ENCODE results near the gene C2orf92. TPM values are rescaled to one million over a fixed set of nuclear protein-coding genes. Genes with fewer than 3 reads are reported as not detected.

Gene C2orf92
- total RNA-seq, 1 experiment from 2014 or later: 6.0 TPM

GRCh38 chr2:97730245-97730644 is 60.7 kb downstream of the C2orf92 start:
- DNase-seq (ENCODE audit: low read depth, low spot score) (no peak), ATAC-seq (no peak)
- ChIA-PET CTCF (interaction anchor here (0.6 kb wide), 1 partner anchor 438 kb away, joined by 3 read pairs; no protein-coding TSS in a partner anchor), POLR2A (no interaction called here)
- H3K36me3 ChIP-seq (ENCODE audit: control insufficient read depth, insufficient read depth, low read length): no peaks in the 10 kb centered on the region
- TF ChIP-seq POLR2AphosphoS5 (IDR thresholded peaks at IDR 0.05; ENCODE audit: low read depth, low read length) (no peak), TCF7L2 (IDR thresholded peaks at IDR 0.05; ENCODE audit: low read depth, low read length) (no peak), CTCF (IDR thresholded peaks at IDR 0.05) (no peak), SIN3A (IDR thresholded peaks at IDR 0.05; ENCODE audit: borderline replicate concordance, insufficient read depth, low read depth, low read length) (no peak), REST (IDR thresholded peaks at IDR 0.05; ENCODE audit: insufficient read depth in 1 of 2, low read depth in 2 of 2, low read length in 1 of 2) (no peak)
- BruUV-seq (replicated peaks): no TSS peak
- H3K4me1 ChIP-seq (ENCODE audit: control insufficient read depth, insufficient read depth, low read length): no peaks in the 10 kb centered on the region
- H3K27ac ChIP-seq (ENCODE audit: low read length): no peak overlapping the region
- intact Hi-C loops (cut with micrococcal nuclease; ENCODE audit: unreplicated experiment) (no loop called here), in situ Hi-C loops (cut with HindIII; ENCODE audit: low pct_unique_long_range_greater_than_20kb, low sequenced_read_pairs) (no loop called here)
- H3K27me3 ChIP-seq (ENCODE audit: control insufficient read depth, insufficient read depth, low read length): no peaks in the 10 kb centered on the region
- H3K4me3 ChIP-seq (ENCODE audit: low read depth in 2 of 2, low read length in 2 of 2): no peak overlapping the region
- H3K9me3 ChIP-seq (ENCODE audit: control insufficient read depth, insufficient read depth, low read depth, low read length): peaks cover 4% of the 10 kb centered on the region; the same call in 1 of the 2 replicates

- intact Hi-C loops (cut with micrococcal nuclease; ENCODE audit: unreplicated experiment) (no loop called here), in situ Hi-C loops (cut with HindIII; ENCODE audit: low pct_unique_long_range_greater_than_20kb, low sequenced_read_pairs) (no loop called here)
- BruUV-seq (replicated peaks): no TSS peak
- Histone ChIP-seq H3K4me1 (ENCODE audit: control insufficient read depth, insufficient read depth, low read length) (no peaks in the 10 kb centered on the region), H3K36me3 (ENCODE audit: control insufficient read depth, insufficient read depth, low read length) (no peaks in the 10 kb centered on the region), H3K4me3 (ENCODE audit: low read depth in 2 of 2, low read length in 2 of 2) (no peak overlapping the region), H3K27me3 (ENCODE audit: control insufficient read depth, insufficient read depth, low read length) (no peaks in the 10 kb centered on the region), H3K9me3 (ENCODE audit: control insufficient read depth, insufficient read depth, low read depth, low read length) (peaks cover 4% of the 10 kb centered on the region; the same call in 1 of the 2 replicates), H3K27ac (ENCODE audit: low read length) (no peak overlapping the region)
- ChIA-PET POLR2A (no interaction called here), CTCF (no interaction called here)
- DNase-seq (ENCODE audit: low read depth, low spot score) (no peak), ATAC-seq (no peak)
- TF ChIP-seq SIN3A (IDR thresholded peaks at IDR 0.05; ENCODE audit: borderline replicate concordance, insufficient read depth, low read depth, low read length): no peak
- TF ChIP-seq REST (IDR thresholded peaks at IDR 0.05; ENCODE audit: insufficient read depth in 1 of 2, low read depth in 2 of 2, low read length in 1 of 2): no peak
- no peak for TF ChIP-seq CTCF (IDR thresholded peaks at IDR 0.05)
- no peak for TF ChIP-seq TCF7L2 (IDR thresholded peaks at IDR 0.05; ENCODE audit: low read depth, low read length)
- no peak for TF ChIP-seq POLR2AphosphoS5 (IDR thresholded peaks at IDR 0.05; ENCODE audit: low read depth, low read length)
Measured at GRCh38 chr2:97731274-97732020, 61.9 kb downstream of the C2orf92 start.
